Measurements from ENCODE around the gene UST. TPM values are rescaled to one million over a fixed set of nuclear protein-coding genes. Genes with fewer than 3 reads are reported as not detected.

The UST gene
- total RNA-seq, 3 donors from 2014 or later, result 1.3 to 2.2 (median 1.6) TPM

GRCh38 chr6:148716811-148717210, 30.0 kb upstream of the UST start:
- peaks cover 11% of the 10 kb centered on the region for H3K27me3 Mint-ChIP-seq (ENCODE audit: low read depth)
- ATAC-seq (no peak), DNase-seq (no peak)
- H3K36me3 Mint-ChIP-seq (ENCODE audit: insufficient read depth), result no peaks in the 10 kb centered on the region
- H3K4me3 Mint-ChIP-seq, result no peak overlapping the region
- peaks cover 11% of the 10 kb centered on the region for H3K9me3 Mint-ChIP-seq
- peaks cover 4% of the 10 kb centered on the region for H3K4me1 Mint-ChIP-seq (ENCODE audit: low read depth)

- Mint-ChIP-seq H3K36me3 (ENCODE audit: insufficient read depth) (no peaks in the 10 kb centered on the region), H3K4me1 (ENCODE audit: low read depth) (no peaks in the 10 kb centered on the region), H3K9me3 (peaks cover 4% of the 10 kb centered on the region), H3K27me3 (ENCODE audit: low read depth) (peaks cover 23% of the 10 kb centered on the region), H3K4me3 (no peak overlapping the region)
- no peak for ATAC-seq
- DNase-seq, result no peak
Observed at GRCh38 chr6:148720406-148720805, 26.4 kb upstream of the UST start.

- Mint-ChIP-seq H3K4me3 (no peak overlapping the region), H3K4me1 (ENCODE audit: low read depth) (no peaks in the 10 kb centered on the region), H3K36me3 (ENCODE audit: insufficient read depth) (no peaks in the 10 kb centered on the region), H3K27me3 (ENCODE audit: low read depth) (peaks cover 23% of the 10 kb centered on the region), H3K9me3 (peaks cover 4% of the 10 kb centered on the region)
- no peak for ATAC-seq
- DNase-seq, result no peak
Observed at GRCh38 chr6:148720897-148721296, 25.9 kb upstream of the UST start.

GRCh38 chr6:148723484-148723883, 23.3 kb upstream of the UST start:
- H3K36me3 Mint-ChIP-seq (ENCODE audit: insufficient read depth), result no peaks in the 10 kb centered on the region
- no peak overlapping the region for H3K4me3 Mint-ChIP-seq
- H3K27me3 Mint-ChIP-seq (ENCODE audit: low read depth), result peaks cover 23% of the 10 kb centered on the region
- no peaks in the 10 kb centered on the region for H3K4me1 Mint-ChIP-seq (ENCODE audit: low read depth)
- no peak for DNase-seq
- ATAC-seq, result no peak
- H3K9me3 Mint-ChIP-seq, result peaks cover 11% of the 10 kb centered on the region

- Mint-ChIP-seq H3K36me3 (ENCODE audit: insufficient read depth) (no peaks in the 10 kb centered on the region), H3K4me1 (ENCODE audit: low read depth) (no peaks in the 10 kb centered on the region), H3K4me3 (no peak overlapping the region), H3K27me3 (ENCODE audit: low read depth) (peaks cover 23% of the 10 kb centered on the region), H3K9me3 (peaks cover 11% of the 10 kb centered on the region)
- ATAC-seq (no peak), DNase-seq (no peak)
Observed at GRCh38 chr6:148724428-148724827, 22.4 kb upstream of the UST start.

GRCh38 chr6:148727104-148727503, 19.7 kb upstream of the UST start:
- Mint-ChIP-seq H3K4me1 (ENCODE audit: low read depth) (no peaks in the 10 kb centered on the region), H3K27me3 (ENCODE audit: low read depth) (peaks cover 12% of the 10 kb centered on the region), H3K4me3 (no peak overlapping the region), H3K36me3 (ENCODE audit: insufficient read depth) (no peaks in the 10 kb centered on the region), H3K9me3 (peaks cover 11% of the 10 kb centered on the region)
- no peak for DNase-seq
- ATAC-seq, result no peak

- ATAC-seq, result no peak
- DNase-seq, result no peak
- no peak overlapping the region for H3K4me3 Mint-ChIP-seq
- no peaks in the 10 kb centered on the region for H3K4me1 Mint-ChIP-seq (ENCODE audit: low read depth)
- H3K36me3 Mint-ChIP-seq (ENCODE audit: insufficient read depth), result no peaks in the 10 kb centered on the region
- H3K27me3 Mint-ChIP-seq (ENCODE audit: low read depth), result no peaks in the 10 kb centered on the region
- H3K9me3 Mint-ChIP-seq, result no peaks in the 10 kb centered on the region
Observed at GRCh38 chr6:148735989-148736388, 10.8 kb upstream of the UST start.

- ATAC-seq, result peak in 1 of 2 donors; percentile 32
- Mint-ChIP-seq H3K4me1 (ENCODE audit: low read depth) (no peaks in the 10 kb centered on the region), H3K27me3 (ENCODE audit: low read depth) (no peaks in the 10 kb centered on the region), H3K36me3 (ENCODE audit: insufficient read depth) (no peaks in the 10 kb centered on the region), H3K4me3 (no peak overlapping the region), H3K9me3 (no peaks in the 10 kb centered on the region)
- DNase-seq, result no peak
Observed at GRCh38 chr6:148736774-148737412, 9.9 kb upstream of the UST start.

GRCh38 chr6:148737806-148738205, 9.0 kb upstream of the UST start:
- DNase-seq (no peak), ATAC-seq (no peak)
- Mint-ChIP-seq H3K4me3 (no peak overlapping the region), H3K4me1 (ENCODE audit: low read depth) (no peaks in the 10 kb centered on the region), H3K36me3 (ENCODE audit: insufficient read depth) (no peaks in the 10 kb centered on the region), H3K9me3 (no peaks in the 10 kb centered on the region), H3K27me3 (ENCODE audit: low read depth) (no peaks in the 10 kb centered on the region)

- Mint-ChIP-seq H3K4me1 (ENCODE audit: low read depth) (no peaks in the 10 kb centered on the region), H3K4me3 (no peak overlapping the region), H3K36me3 (ENCODE audit: insufficient read depth) (no peaks in the 10 kb centered on the region), H3K9me3 (no peaks in the 10 kb centered on the region), H3K27me3 (ENCODE audit: low read depth) (peaks cover 9% of the 10 kb centered on the region)
- no peak for DNase-seq
- no peak for ATAC-seq
Observed at GRCh38 chr6:148738946-148739821, 7.6 kb upstream of the UST start.

GRCh38 chr6:148739822-148740128, 7.1 kb upstream of the UST start:
- H3K4me3 Mint-ChIP-seq, result no peak overlapping the region
- H3K4me1 Mint-ChIP-seq (ENCODE audit: low read depth), result no peaks in the 10 kb centered on the region
- DNase-seq (no peak), ATAC-seq (no peak)
- no peaks in the 10 kb centered on the region for H3K9me3 Mint-ChIP-seq
- H3K36me3 Mint-ChIP-seq (ENCODE audit: insufficient read depth), result no peaks in the 10 kb centered on the region
- H3K27me3 Mint-ChIP-seq (ENCODE audit: low read depth), result peaks cover 11% of the 10 kb centered on the region

- H3K36me3 Mint-ChIP-seq (ENCODE audit: insufficient read depth), result no peaks in the 10 kb centered on the region
- ATAC-seq (no peak), DNase-seq (no peak)
- H3K4me1 Mint-ChIP-seq (ENCODE audit: low read depth), result peaks cover 13% of the 10 kb centered on the region
- H3K27me3 Mint-ChIP-seq (ENCODE audit: low read depth), result peaks cover 26% of the 10 kb centered on the region
- no peak overlapping the region for H3K4me3 Mint-ChIP-seq
- H3K9me3 Mint-ChIP-seq, result no peaks in the 10 kb centered on the region
Observed at GRCh38 chr6:148743476-148743875, 3.4 kb upstream of the UST start.

- Mint-ChIP-seq H3K9me3 (no peaks in the 10 kb centered on the region), H3K4me3 (peak overlapping the region; percentile 92), H3K27me3 (ENCODE audit: low read depth) (peaks cover 30% of the 10 kb centered on the region), H3K4me1 (ENCODE audit: low read depth) (peaks cover 25% of the 10 kb centered on the region), H3K36me3 (ENCODE audit: insufficient read depth) (no peaks in the 10 kb centered on the region)
- DNase-seq (no peak), ATAC-seq (no peak)
Observed at GRCh38 chr6:148745926-148746325, 904 bp upstream of the UST start.

GRCh38 chr6:148747145-148747470, 278 bp downstream of the UST start:
- no peaks in the 10 kb centered on the region for H3K9me3 Mint-ChIP-seq
- peak overlapping the region; percentile 81 for H3K4me3 Mint-ChIP-seq
- peaks cover 30% of the 10 kb centered on the region for H3K27me3 Mint-ChIP-seq (ENCODE audit: low read depth)
- peaks cover 25% of the 10 kb centered on the region for H3K4me1 Mint-ChIP-seq (ENCODE audit: low read depth)
- H3K36me3 Mint-ChIP-seq (ENCODE audit: insufficient read depth), result no peaks in the 10 kb centered on the region
- DNase-seq, result peak; percentile 9
- ATAC-seq, result peak; percentile 32 to 34

- Mint-ChIP-seq H3K36me3 (ENCODE audit: insufficient read depth) (no peaks in the 10 kb centered on the region), H3K27me3 (ENCODE audit: low read depth) (peaks cover 33% of the 10 kb centered on the region), H3K9me3 (no peaks in the 10 kb centered on the region), H3K4me3 (peak overlapping the region; percentile 81), H3K4me1 (ENCODE audit: low read depth) (peaks cover 25% of the 10 kb centered on the region)
- peak; percentile 60 to 61 for ATAC-seq
- peak; percentile 29 for DNase-seq
Observed at GRCh38 chr6:148747471-148748165, 788 bp downstream of the UST start.
